ENCODE data around the gene CDK8.

CDK8 gene

DNA sequence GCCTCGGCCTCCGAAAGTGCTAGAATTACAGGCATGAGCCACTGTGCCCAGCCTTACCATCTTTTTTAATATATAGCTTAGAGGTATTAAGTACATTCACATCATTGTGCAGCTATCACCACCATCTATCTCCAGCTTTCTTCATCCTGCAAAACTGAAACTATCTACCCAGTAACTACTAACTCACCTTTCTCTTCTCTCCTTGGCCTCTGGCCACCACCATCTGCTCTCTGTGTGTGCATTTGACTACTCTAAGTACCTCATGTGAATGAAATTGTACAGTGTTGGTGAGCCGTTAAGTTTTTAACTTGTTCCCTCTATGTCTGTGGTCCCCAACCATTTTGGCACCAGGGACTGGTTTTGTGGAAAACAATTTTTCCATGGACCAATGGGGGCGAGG lies 56.1 kb downstream of the CDK8 start:
- TF ChIP-seq CTCF (IDR thresholded peaks at IDR 0.05) = no peak

DNA sequence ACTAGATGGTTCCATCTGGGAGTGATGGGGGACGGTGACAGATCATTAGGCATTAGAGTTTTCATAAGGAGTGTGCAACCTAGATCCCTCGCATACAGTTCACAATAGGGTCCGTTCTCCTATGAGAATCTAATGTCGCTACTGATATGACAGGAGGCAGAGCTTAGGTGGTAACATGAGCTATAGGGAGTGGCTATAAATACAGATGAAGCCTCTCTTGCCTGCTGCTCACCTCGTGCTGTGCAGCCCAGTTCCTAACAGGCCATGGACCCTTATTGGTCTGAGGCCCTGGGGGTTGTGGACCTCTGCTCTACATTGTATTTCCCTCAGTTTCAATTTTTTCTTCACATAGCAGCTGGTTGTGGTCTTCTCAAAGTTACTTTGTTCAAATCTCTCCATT lies 56.5 kb downstream of the CDK8 start:
- TF ChIP-seq CTCF (IDR thresholded peaks at IDR 0.05) = no peak

DNA sequence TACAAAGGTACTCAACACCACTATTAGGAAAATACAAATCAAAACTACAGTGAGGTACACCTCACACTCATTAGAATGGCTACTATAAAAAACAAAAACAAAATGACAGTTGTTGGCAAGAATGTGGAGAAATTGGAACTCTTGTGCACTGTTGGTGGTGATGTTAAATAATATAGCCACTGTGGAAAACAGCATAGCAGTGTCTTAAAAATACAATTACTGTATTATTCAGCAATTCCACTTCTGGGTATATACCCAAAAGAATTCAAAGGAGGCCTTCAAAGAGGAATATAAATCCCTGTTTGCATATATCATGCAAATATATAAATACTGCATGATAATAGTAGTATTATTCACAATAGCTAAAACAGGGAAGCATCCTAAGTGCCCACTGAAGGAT lies 66.8 kb downstream of the CDK8 start:
- TF ChIP-seq CTCF (IDR thresholded peaks at IDR 0.05) = no peak

DNA sequence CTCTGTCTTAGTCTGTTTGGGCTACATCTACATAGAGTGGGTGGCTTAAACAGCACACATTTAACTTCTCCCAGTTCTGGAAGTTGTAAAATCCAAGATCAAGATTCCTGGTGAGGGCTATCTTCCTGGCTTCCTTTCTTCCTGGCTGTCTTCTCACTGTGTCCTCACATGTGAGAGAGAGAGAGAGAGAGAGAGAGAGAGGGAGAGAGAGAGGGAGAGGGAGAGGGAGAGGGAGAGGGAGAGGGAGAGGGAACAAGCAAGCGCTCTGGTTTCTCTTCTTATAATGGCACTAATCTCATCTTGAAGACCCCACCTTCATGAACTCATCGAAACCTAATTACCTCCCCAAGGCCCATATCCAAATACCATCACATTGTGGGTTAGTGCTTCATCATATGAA lies 69.2 kb downstream of the CDK8 start:
- TF ChIP-seq CTCF (IDR thresholded peaks at IDR 0.05) = no peak

DNA sequence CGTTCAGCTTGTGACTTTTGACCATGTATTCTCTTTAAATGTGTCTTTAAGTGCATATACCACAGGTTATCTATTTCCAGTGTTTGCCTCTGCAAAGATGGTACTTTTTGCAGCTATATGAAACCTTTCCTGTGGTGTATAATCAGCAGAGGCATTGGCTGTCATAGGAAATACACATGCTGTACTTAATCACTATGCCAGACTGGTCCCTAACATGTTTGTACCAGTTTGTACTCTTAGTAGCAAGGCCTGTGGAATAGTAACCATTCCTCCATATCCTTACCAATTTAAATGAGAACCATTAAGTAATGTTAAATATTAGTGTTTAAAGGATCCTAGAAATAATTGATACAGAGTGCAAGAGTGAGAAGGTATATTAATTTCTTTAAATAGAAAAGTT lies 69.8 kb downstream of the CDK8 start:
- no peak for TF ChIP-seq CTCF (IDR thresholded peaks at IDR 0.05)

- no peak for TF ChIP-seq CTCF (IDR thresholded peaks at IDR 0.05)
These were observed 70.4 kb downstream of the CDK8 start for GRCh38 chr13:26324294-26324693.

- no peak for TF ChIP-seq CTCF (IDR thresholded peaks at IDR 0.05)
These were observed 70.9 kb downstream of the CDK8 start for GRCh38 chr13:26324867-26325266.

DNA sequence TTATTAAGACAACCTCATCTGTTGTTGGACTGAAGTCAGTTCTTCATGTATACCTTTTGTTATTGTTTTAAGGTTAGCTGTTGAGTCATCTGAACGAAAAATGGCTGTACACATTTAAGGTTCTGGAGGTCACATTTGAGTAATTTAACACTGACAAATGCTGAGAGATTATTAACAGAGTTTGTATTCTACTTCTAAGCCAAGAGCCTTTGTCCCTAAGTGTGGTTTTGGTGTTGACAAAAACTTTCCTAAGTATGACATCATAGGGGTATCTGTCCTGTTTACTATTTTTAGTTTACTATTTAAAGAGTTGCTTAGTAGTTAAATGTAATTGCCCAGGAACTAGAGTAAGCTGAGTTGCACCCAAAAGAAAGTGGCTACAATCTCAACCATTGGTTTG lies 71.9 kb downstream of the CDK8 start:
- no peak for TF ChIP-seq CTCF (IDR thresholded peaks at IDR 0.05)
